ENCODE measurements around the gene TTYH3.

DNA sequence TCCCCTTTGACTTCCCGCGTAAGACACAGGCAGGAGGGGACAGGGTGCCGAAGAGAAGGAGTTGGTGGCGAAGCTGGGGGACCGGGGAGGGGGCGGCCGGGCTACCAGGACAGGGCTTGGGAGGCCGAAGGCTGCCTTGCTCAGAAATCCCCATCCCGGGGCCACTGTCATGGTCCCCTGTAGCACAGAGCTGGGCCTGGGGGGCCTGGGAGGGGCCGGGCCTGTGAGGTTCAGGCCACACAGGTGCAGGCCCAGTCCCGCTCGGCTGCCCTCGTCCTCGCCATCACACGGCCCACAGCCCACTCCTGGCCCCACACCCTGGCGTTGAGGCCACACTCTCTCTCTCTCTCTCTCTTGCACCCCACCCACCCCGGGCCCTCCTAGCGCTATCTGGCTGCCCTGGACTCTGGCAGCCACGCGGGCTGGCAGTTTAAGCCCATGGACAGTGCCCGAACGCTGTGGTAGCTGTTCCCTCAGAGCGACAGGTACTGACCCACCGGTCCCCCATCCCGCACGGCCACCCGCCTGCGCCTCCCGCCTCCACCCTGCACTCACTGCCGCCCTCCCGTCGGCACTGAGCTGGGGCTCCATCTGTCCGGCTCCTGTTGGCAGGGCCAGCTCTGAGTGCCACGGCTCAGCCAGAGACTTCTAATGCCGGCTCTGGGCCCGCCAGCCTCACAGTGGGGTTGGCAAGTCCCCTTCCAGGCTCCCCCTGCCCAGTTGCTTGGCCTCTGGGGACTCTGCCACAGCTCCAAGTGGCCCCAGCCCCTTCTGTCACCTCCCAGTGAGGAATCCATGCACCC lies 28.0 kb downstream of the TTYH3 start:
- TF ChIP-seq, protein P1, sequence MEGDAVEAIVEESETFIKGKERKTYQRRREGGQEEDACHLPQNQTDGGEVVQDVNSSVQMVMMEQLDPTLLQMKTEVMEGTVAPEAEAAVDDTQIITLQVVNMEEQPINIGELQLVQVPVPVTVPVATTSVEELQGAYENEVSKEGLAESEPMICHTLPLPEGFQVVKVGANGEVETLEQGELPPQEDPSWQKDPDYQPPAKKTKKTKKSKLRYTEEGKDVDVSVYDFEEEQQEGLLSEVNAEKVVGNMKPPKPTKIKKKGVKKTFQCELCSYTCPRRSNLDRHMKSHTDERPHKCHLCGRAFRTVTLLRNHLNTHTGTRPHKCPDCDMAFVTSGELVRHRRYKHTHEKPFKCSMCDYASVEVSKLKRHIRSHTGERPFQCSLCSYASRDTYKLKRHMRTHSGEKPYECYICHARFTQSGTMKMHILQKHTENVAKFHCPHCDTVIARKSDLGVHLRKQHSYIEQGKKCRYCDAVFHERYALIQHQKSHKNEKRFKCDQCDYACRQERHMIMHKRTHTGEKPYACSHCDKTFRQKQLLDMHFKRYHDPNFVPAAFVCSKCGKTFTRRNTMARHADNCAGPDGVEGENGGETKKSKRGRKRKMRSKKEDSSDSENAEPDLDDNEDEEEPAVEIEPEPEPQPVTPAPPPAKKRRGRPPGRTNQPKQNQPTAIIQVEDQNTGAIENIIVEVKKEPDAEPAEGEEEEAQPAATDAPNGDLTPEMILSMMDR (IDR thresholded peaks at IDR 0.05): no peak
- TF ChIP-seq POLR2A (IDR thresholded peaks at IDR 0.05) (no peak), POLR2AphosphoS5 (IDR thresholded peaks at IDR 0.05; ENCODE audit: insufficient read depth in 1 of 2, low read depth in 1 of 2) (no peak)

All from vagina (tissue), 2 donors.